H1 (cell line): Measurements from ENCODE around the gene IRF4. TPM values are rescaled to one million over a fixed set of nuclear protein-coding genes. Genes with fewer than 3 reads are reported as not detected.

Experiments
- CEBPB ChIP-seq: IDR thresholded peaks from 2 replicates; pipeline ENCODE4 v1.6.1; 2012; ENCODE audit warnings: low read depth, low read length
- CHD1 ChIP-seq: IDR thresholded peaks from 2 replicates; pipeline ENCODE4 v1.6.1; 2012; ENCODE audit warnings: low read depth, low read length, improper control_type of control experiment
- EP300 ChIP-seq, 2 experiments: IDR thresholded peaks; 1 replicate in 1 of 2; 2 replicates in 1 of 2; pipeline ENCODE4 v1.6.1; 2011 to 2012; ENCODE audit warnings: low read depth in 2 of 2, low read length in 2 of 2, mild to moderate bottlenecking in 2 of 2, borderline replicate concordance in 1 of 2, inconsistent platforms in 1 of 2, moderate library complexity in 1 of 2
- EZH2 ChIP-seq: fragments of 200-600 bp; sonication (generic); IDR thresholded peaks from 2 replicates; pipeline ENCODE4 v1.7.1; 2012; ENCODE audit warnings: low read depth, mild to moderate bottlenecking, moderate library complexity, low read length, inconsistent platforms; ENCODE audit not compliant: severe bottlenecking
- polyA plus RNA-seq, 7 experiments: library from polyadenylated mRNA; depleted of rRNA in 3 of 7; stranded (reverse) in 5 of 7; unstranded in 2 of 7; fragments of >200 nt in 5 of 7; fragments of 200-250 nt in 2 of 7; gene quantifications; 1 replicate in 5 of 7; 2 replicates in 1 of 7; 4 replicates in 1 of 7; pipeline versions ENCODE4 v1.2.1 to v1.2.3, GENCODE V29; 2011 to 2013; ENCODE audit warnings: missing spikeins in 2 of 7, mixed read lengths in 2 of 7
- total RNA-seq: library from RNA; stranded (reverse); fragmentation: NEBNext Ultra II Directional; extraction: Animal tissue kit (Norgen Biotek cat#: 25700); gene quantifications from 2 replicates; pipeline ENCODE4 v1.2.1, GENCODE V29; 2021

IRF4 gene
- total and polyA plus RNA-seq, 2 of the 8 experiments (the other 6 are each of a cell fraction or from before 2014, with no cell fraction given): 0.77 to 2.1 TPM

DNA sequence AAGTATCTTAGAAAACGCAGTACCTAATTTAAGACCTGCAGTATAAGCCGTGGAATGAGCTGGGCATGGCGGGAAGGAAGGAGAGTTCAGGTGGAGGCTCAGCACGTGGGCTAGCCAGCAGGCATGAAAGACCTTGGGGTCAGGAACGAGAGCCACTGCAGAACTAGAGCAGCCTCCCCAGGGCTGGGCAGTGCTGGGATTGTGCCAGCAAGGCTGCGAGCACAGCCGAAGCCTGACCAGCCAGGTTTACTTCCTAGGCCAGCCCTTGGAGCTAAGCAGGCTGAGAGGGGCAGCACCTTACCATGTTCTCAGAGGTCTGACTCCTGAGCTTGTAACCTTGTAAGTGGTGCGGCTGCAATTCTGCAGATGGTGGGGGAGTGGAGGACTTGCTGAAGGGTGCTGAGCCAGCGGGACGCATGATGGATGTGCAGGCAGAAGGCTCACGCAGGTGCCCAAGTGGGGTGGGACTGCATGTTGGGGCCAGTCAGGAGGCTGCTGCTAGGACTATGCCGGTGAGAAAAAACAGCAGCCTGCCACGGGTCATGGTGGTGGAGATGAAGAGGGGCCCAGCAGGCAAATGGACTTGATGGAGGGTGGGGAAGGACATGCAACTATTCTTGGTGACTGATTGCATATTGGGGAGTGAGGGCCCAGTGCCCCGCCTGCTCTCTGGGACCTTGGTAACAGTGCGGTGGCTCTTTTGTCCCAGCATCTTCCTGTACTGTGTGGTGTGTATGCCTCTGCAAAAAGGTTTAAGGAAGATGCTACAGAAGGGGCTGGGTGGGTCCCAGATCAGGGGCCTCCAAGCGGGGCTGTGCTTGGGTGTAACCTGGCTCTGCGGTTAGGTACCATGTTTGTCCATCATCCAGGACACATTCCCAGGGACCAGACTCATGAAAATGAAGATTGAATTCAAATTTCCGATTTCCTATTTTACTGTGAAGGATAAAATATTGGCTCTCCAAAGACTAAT, 37.6 kb upstream of the IRF4 start (continued):
- TF ChIP-seq CEBPB (no peak), CHD1 (no peak), EP300 (IDR thresholded peaks at IDR 0.05; ENCODE audit: borderline replicate concordance in 1 of 2, low read depth in 2 of 2, low read length in 2 of 2) (no peak), EZH2 (no peak)
- TF ChIP-seq, all 59 proteins: peak for 0
